NCI-H1930 (cell line): ENCODE data around the gene CACNA1C.

Experiments
- DNase-seq, 2 experiments: peaks; one replicate each; lab custom pipeline; 2025; lab: John Stamatoyannopoulos, UW

CACNA1C gene

DNA sequence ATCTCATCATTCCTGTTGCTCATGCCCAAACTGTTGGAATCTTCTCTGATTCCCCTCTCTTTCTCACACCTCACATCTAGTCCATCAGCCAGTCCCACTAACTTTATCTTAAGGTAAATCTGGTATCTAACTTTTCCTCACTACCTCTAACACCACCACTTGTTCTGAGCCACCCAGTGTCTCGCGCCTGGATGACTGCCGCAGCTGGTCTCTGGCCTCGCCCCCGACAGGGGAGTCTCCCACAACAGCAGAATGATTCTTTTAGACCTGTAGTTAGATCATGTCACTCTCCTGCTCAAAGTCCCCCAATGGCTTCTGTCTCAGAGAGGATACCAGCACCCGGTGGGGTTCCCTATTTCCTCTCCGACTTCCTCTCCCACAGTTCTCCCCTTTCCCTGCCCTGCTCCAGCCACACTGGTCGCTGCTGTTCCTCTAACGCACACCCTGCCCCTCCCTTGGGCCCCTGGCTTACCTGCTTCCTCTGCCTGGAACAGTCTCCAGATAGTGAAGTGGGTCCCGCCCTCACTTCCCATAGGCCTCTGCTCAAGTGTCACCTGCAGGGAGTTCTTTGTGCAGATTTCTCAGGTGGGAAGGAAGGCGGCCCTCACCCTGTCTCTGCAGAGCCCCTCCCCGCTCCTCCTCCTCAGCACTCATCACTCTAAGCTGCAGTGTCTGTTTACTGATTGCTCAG lies 403.5 kb downstream of the CACNA1C start:
- DNase-seq = no peak

DNA sequence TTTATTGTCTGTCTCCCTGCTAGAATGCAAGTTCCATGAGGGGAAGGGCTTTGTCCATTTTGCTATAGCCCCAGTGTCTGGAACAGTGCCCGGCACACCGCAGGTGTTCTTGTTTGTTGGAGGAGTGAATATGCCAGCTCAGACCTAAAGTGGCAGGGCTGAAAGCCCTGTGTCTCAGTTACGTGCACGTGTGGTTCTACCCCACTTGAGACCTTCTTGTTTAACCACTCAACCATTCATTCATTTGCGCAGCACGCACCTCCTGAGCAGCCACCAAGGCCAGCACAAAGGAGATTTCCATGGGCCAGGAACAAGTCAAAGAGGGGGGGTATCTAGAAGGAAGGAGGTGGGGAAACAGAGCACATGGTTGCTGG lies 404.0 kb downstream of the CACNA1C start:
- no peak for DNase-seq

DNA sequence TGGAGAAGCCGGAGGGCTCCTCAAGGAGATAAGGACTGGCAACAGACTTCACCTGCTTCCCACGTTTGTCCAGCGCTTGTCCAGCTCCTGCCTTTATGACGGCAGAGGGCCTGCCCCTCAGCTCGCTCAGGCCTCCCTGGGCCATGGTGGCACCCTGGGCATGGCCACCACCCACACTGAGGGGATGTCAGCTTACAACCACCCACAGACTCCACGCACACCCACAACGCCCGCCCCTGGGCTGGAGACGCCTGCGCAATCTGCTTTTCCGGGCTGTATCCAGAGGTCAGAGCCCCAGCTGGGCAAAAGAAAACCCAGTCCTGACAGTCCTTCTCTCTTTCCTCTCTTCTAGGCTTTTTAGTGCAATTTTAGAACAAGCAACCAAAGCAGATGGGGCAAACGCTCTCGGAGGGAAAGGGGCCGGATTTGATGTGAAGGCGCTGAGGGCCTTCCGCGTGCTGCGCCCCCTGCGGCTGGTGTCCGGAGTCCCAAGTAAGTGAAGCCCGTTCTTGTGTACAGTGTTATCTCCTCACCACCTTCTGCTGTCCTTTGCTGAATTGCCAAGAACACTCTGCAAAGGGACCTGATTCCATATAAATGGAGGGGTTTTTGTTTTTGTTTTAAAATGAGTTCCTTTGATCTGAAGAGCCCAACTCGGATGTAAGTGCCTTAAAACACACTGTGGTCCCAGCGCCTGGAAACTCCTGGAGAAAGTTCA lies 404.6 kb downstream of the CACNA1C start:
- DNase-seq = no peak

DNA sequence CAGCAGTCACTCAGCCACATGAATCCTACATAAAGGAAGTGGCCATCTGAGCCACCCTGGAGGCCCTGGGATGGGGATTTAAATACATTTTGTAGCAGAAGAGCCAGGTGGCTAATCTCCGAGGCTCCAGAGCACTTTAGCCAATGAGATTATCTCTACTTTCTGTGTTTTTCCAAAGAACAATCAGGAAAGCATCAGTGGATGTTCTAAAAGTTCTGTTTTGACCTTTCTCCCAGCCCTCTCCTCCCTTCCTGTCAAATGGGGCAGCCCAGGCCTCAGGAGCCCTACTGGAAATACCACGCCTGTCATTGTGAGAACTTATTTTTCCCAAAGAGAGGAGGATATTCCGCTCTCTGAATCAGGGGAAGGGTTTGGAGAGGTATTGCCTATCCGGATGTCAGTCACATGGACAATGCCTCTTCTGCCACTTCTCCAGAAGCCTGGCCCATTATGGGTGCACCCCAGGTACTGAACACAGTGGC lies 405.2 kb downstream of the CACNA1C start:
- DNase-seq = no peak

DNA sequence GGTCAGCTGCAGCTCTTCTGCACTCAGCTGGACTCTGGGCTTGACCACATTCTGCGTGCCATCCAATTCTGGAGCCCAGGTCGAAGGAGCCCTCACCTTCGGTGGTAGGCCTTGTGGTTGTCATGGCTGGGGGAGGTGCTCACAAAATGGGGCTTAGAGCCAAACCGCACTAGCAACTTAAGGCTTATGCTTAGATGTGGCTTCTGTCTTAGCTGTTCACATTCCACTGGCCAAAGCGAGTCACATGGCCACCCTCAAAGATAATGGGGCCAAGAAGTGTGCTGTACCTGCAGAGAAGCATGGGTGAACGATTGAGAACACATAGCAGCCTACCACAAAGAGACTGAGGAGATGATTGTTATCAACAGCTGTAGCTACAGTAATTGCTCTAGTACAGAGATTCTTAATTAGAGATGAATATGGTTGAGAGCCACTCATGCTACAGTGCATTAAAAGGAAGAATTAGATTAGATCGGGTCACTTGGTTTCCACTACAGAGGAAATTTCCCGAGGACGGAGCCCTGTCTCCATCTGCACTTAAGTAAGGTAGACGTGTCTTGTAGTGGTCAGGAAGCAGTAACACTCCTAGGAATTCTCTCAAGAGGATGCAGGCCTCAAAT lies 407.4 kb downstream of the CACNA1C start:
- no peak for DNase-seq

DNA sequence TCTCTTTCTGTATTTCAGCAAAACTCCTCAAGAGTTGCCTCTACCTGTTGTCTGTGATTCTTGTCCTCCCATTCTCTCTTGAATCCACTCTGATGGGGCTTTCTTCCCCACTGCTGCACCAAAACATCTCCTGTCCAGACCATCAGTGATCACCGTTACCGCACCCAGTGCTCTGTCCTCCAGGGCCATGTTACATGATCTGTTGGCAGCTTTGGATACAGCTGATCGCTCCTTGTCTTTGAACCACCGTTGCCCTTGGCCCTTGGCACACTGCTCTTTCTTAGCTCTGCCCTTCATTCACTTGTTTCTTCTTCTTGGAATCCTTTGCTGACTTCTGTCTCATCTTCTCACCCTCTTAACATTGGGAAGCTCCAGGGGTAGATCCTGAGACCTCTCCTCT lies 408.3 kb downstream of the CACNA1C start:
- DNase-seq = no peak

DNA sequence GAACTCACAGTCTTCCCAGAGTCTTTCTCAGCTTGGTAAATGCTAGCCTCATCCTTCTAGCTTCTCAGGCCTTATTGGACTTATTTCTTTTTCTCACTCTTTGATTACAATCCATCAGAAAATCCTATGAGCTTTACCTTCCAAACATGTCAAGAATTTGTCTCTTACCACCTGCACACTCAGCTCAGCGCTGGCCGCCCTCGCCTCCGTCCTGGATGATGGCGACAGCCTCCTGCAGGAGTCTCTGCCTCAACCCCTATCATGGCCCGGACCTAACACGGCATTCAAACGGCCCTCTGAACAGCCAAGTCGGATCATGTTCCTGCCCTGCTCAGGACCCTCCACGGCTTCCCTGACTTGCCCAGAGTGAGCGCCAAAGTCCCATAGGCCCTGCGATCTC lies 408.9 kb downstream of the CACNA1C start:
- DNase-seq = no peak

DNA sequence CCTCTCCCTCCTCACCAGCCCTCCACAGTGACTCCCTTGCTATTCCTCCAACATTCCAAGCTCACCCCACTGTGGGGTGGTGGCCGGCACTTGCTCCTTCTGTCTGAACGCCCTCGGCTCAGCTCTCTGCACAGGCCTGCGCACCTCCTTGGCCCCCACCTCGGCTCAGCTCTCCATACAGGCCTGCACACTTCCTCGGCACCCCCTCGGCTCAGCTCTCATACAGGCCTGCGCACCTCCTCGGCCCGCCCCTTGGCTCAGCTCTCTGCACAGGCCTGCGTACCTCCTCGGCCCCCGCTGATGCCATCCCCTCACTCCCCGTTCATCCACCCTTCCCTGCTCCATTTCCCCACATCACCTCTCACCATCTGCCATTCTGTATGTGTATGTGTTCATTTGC lies 409.3 kb downstream of the CACNA1C start:
- no peak for DNase-seq

DNA sequence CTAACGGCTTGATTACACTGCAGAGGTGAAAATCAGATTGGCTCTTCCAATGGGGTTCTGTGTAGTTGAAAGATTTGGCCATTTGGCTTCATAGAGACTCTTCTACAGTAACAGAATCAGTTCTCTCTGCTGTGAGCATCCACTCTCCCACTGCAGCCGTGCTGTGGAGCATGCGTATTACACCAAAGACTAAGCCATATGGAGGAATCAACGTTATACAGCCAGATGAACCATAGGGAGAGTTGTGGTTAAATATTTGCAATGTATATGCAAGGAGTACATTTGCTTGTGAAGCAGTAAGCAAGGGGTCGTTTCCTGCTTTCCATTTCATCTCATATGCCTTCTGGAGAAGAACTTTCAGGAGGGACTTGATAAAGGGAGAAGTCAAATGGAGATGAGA lies 410.9 kb downstream of the CACNA1C start:
- DNase-seq = no peak

DNA sequence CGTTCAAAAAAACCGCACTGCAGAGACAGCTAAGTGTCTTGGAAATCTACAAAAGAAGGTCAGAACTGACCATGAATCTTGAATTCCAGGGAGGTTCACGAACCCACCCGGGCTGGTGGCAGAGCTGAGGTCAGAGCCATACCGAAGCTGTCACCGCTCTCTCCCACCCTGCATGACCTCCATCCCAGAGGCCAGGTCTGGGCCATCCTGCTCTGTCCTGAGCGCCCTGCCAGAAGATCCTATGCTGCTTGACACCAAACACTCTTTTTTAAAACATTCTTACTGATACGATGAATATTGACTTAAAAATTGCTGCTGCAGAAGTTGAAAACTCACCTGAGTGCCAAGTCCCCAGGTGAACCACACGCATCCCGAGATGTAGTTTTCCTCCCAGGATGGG lies 412.9 kb downstream of the CACNA1C start:
- no peak for DNase-seq

DNA sequence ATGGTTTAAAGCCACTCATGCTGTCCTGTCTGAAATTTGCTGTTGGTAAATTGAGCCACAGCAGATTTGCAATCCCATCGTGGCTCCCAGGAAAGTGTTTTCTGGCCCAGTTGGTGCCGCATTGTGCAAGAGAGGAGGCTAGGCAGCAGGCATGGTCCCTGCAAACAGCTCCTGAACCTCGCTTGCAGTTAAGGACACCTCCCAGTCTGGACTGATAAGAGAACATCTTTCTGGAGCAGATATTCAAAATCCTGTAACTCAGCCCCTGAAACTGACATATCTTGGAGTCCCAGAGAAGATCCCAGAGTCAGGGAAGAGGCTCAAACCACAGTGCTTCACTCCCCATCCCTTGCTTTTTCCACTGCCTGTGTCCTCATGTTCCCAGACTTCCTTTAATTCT lies 413.4 kb downstream of the CACNA1C start:
- DNase-seq = no peak

DNA sequence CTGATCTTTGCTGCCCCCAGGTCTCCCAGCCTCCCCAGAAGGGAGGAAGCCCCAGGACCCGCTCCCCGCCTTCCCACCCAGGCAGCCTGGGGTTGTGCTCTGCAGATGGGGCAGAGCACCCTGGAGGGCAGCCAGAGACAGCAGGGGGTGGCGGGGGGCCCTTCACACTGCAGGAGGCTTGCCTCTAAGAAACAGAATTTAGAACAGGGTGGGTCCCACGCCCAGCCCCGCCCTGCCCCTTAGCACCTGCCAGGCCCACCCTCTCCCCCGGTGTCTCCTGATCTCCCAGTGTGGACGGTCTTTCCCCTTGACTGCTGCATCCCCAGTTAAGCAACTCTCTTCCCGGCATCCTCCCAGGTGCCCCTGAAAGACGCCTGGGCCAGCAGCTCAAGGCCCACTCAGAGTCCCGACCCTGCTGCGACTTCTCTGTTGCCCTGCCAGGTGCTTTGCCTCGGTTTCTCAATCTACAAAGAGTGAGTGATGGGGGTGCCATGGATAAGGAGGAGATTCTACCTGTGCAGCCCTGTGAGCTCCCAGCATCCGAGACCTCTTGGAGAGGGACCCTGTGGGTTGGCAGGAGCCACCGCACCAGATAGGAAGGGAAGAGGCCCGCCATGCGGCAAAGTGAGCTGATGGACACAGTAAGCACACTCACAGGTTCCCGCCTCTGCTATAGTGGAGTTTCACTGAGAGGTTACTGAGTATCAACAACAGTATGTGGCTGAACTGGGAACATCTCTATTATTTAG lies 414.8 kb downstream of the CACNA1C start:
- DNase-seq = no peak

DNA sequence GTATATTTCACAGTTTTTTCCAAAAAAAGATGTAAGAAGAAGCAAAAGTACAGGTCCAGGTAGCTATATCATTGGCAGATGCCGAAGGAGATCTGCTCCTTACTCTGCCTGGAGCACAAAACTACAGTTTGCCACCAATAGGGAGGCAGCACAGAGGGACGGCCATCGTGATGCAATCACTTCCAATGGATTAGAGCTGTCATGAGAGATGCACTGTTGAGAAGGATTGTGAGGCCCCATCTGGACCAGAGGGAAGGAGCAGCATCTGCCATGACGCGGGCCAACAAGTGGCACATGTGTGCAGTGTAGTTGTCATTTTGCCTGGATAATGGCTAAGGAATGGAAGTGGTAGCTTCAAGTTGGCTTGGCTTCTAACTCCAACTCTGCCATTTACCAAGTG lies 423.2 kb downstream of the CACNA1C start:
- DNase-seq = no peak

DNA sequence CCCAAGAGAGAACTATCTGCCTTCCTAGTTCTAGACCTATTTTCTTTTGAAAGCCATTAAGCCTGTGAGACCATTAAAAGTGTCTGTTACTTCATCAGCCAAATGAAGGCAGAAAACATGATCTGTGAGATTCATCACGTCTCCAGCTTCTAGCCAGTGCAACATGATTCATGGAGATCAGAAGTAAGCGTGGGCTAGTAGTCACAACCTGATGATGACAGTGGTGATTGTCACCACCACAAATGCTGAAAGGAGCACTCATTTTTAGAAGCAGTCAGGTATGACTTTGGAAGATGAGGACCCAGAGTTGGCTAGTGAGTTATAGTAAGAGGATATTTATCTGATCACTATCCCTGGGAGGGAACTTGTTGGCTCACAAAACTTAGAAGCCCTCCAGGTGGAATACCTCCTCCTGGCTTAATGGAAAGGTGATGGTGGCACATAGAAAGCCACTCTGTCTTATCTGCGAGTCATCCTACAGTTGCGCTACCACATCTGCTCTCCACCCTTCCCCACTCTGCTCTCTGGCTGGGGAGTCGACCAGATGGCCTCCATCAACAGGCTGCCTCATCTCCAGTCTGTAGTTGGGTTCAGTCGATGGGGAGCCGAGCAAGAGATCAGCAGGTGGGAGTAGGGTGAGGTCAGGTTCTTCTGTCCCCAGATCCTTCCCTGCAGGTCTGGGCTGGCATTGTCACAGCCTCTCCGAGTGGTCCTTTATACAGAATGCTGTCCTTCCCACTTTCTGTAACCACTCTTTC lies 424.4 kb downstream of the CACNA1C start:
- no peak for DNase-seq

DNA sequence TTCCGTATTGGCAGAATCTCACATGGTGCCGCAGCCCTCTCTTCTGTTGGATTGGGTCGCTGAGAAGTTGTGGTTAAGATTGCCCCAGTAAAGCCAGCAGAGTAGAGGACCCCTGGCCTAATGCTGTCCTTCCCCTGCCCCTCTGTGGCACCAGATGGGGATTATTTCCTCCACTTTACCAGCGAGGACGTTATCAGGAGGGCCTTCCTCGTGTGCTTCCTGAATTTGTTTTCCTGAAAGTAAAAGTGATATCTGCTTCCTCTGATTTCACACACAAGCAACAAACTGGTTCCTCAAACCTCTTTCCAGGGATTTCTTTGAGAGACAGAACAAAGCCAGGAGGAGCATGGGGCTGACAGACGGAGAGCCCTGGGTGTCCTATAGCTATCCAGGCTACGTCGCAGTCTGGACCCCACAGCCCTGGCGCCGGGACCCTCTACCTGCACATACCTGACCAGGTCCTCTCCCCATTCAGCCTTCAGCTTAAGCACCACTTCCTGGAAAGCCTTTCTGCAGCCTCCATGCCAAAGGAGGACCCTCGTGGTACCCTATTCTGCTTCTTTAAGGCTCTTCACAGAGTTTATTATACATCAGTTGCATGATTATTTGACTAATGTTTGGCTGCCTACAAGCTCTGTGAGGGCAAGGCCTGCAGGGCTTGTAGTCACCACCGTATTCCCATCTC lies 427.2 kb downstream of the CACNA1C start:
- DNase-seq = no peak

DNA sequence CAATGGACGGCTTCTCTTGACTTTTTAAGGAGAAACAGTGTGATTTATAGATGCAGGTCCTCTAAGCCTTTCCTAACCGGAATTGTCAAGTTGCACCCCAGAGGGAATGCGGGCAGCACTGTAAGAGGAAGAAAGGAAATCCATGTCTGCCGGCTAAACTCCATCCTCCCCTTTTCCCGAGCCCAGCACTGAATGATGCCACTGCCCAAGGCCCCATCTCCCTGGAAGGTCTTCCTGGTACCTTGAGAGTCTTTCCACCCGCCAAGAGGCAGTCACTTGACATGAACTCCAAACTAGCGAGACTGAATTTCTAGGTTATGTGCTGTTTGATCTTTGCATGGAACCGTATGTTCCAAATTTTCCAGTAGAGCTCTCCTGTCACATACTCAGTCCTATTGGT lies 428.6 kb downstream of the CACNA1C start:
- DNase-seq = no peak

DNA sequence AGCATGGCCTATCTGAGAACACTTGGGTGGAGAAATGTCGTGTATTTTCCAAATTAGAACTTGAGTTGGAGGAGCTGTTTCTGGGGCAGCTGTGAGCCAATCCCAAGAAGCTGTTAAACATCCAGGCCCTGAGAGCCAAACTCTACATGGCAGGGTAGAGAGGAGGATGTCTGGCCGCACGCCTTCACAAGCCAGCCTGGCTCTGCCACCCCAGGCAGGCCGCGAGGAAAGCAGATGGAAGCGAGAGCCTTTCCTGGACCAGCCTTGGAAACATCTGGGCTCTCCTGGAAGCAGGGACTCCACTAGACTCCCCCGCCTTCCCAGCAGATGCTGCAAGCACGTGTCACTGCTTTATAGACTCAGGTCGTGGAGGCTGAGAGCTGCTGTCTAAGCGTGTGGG lies 429.2 kb downstream of the CACNA1C start:
- DNase-seq = no peak

DNA sequence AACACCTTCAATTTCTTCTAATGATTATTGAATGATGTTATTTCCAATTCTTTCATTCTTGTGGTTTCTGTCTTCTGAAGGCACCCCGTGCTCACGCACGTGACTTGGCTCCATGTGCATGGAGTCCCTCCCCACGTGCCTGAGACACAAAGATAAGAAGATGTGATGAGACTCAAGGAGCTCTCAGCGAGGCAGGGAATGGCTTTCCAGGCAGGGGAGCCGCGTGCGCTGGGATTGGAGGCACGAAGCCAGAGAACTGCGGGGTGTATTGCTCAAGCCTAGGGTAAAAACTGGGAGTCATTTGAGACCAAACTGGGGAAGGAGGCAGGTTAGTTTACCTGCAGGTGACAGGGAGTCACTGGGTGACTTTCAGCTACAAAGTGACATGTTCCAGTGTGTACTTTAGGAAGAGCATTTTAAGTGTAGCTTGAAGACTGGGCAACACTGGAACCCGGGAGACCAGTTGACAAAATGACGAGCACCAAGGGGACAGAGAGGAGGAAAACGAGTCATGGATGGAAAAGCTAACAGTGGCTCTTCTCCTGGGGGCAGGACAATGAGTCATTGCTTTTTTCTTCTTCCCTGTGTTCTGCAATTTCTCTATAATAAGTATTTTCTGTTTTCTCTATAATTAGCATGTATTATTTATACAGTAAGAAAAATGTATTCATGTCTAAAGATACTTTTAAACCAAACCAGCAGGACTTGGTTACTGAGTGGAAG lies 430.3 kb downstream of the CACNA1C start:
- no peak for DNase-seq

DNA sequence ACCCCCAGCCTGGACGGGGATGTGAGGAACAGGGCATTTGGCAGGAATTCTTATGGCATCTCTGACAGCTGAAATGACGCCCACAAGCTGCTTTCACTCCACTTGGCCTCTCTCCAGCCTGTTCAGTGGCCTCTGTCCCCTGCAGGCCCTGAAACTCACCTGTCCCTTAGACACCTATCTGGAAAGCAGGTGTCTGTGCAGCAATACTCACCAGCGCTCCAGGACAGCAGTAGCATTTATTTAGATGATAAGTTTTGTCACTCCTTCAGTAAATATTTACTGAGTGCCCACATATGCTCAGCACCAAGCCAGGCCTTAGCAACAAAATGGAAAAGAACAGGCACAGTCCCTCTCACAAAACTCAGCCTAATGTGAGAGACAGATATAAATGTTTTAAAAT lies 430.9 kb downstream of the CACNA1C start:
- no peak for DNase-seq

DNA sequence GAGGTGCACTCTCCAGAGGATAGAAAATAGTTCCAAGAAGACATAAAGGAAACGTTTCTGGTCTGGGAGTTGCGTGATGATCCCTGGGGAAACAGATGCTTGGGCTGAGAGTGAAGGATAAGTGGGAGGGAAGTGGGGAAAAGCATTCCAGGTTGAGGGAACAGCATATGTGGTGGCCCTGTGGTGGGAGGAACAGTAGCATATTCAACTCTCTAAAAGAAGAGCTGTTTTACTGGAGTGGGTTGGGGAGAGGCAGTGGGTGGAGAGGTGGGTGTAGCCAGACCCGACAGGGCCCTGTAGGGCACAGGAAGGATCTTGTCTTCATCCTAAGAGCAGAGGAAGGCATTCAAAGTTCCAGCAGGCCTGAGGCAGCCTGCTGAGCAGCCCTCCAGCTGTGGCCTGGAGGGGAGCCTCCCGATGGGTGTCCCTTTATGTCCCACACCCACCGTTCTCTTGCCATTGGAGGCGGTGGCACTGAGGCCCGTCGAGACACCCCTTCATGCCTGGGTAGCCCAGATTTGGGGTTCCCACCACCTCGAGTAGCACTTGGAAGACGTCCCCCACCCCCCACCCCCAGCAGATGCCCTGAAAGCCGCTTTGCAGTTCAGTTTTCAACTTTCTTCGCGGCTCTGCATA lies 431.5 kb downstream of the CACNA1C start:
- DNase-seq = no peak
